ENCODE data around the gene WT1.

DNA sequence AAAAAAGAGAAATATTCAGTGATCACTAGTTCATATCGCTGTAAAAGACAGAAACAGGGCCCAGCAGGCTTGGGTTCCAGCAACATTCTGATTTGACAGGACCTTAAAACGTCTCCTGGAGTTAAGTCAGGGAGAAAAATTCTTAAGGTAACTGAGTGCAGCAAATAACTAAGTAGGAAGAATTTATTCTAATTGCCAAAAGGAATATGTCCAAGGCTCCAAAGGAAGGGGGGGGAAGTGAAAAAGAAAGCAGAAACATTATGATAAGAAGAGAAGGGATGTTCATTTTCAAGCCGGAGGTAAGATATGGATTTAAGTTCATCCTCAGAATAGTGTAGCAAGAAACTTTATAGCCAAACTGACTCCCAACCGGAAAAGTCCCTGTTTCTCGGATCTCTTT lies 90.4 kb downstream of the WT1 start:
- TF ChIP-seq, protein P1, sequence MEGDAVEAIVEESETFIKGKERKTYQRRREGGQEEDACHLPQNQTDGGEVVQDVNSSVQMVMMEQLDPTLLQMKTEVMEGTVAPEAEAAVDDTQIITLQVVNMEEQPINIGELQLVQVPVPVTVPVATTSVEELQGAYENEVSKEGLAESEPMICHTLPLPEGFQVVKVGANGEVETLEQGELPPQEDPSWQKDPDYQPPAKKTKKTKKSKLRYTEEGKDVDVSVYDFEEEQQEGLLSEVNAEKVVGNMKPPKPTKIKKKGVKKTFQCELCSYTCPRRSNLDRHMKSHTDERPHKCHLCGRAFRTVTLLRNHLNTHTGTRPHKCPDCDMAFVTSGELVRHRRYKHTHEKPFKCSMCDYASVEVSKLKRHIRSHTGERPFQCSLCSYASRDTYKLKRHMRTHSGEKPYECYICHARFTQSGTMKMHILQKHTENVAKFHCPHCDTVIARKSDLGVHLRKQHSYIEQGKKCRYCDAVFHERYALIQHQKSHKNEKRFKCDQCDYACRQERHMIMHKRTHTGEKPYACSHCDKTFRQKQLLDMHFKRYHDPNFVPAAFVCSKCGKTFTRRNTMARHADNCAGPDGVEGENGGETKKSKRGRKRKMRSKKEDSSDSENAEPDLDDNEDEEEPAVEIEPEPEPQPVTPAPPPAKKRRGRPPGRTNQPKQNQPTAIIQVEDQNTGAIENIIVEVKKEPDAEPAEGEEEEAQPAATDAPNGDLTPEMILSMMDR (IDR thresholded peaks at IDR 0.05 in 4 of 5, conservative IDR thresholded peaks at IDR 0.05 in 1 of 5) = no peak
- no peak for TF ChIP-seq POLR2A (IDR thresholded peaks at IDR 0.05)

All from gastrocnemius medialis (tissue), 4 donors.